ENCODE measurements around the gene GYPC.
"Not testable (repeated sequence)": the region's sequence is repeated elsewhere in the genome, so short reads cannot be mapped to it uniquely, and the experiment has no call there.

GYPC gene

DNA sequence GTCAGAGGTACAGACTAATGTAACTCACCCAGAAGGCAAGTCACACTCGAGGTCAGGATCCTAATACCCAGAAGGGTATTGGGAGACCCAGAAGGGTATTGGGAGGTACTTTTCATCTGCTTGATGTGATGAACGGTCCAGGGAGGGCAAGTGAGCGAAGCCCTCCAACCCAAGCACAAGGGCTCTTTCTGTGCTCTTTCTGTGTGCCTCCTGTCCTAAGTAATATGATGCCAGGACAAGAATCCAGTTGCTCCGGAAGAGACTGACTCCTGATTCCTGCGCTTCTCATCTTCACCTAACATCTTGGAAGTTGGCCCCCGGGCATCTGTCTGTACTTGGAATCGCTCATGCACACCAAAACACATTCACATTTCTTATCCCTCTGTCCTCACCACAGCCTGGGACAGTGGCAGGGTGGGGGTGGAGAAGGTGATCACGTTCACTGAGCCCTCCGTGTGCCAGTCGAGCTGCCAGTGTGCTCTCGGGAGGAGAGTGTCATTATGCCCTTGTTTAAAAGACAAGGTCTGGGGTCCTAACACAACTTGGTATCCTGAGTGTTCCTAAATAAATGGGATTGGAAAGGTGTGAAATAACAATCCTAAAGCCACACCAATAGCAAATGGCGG lies 17.1 kb downstream of the GYPC start:
- DNase-seq: no peak

DNA sequence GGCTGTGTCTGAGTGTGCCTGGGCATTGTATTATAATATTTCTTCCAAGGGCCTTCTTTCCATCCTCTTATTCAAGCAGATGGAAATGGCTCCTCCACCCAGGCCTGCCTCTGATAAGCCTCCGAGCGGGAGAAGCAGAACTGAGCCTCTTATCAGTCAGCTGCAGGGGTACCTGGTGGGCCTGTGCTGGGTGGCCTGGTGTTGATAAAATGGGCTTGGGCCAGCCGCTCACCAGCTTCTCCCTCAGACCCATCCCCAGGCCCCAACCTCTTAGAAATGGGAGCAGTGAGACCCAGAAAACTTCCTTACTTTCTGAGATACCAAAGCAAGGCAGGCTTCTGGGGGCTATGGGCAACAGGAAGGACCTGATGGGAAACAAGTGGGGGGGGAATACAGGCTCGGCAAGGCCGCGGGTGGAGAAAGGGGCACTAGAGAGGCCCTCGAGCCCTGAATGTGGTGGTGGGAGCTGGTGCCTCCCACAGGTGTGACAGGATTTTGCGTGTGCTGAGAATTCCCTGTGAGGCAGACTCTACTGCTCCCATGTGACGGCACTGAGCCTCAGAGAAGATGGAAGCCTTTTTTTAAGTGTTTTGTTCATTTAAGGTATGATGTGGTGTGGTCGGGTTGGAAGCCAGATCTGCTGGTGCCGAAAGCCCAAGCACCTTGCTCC lies 18.3 kb downstream of the GYPC start:
- DNase-seq: no peak

DNA sequence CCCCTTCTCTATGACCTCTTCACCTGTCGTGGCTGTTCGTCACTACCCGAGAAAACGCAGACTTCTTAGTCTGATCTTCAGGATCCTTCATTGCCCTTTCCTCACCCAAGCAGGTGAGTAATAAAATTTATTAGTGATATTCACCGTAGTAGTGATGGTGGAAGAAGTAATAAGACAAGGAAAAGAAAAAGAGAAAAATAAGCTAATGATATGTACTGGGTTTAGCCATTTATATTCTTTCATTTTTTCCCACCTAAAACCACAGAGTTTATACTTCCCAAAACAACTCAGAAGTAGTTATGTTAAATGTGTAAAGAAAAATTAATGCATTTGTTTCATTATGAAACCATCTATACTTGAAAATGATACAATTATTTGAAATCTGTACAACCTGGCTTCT lies 19.7 kb downstream of the GYPC start:
- DNase-seq: no peak

DNA sequence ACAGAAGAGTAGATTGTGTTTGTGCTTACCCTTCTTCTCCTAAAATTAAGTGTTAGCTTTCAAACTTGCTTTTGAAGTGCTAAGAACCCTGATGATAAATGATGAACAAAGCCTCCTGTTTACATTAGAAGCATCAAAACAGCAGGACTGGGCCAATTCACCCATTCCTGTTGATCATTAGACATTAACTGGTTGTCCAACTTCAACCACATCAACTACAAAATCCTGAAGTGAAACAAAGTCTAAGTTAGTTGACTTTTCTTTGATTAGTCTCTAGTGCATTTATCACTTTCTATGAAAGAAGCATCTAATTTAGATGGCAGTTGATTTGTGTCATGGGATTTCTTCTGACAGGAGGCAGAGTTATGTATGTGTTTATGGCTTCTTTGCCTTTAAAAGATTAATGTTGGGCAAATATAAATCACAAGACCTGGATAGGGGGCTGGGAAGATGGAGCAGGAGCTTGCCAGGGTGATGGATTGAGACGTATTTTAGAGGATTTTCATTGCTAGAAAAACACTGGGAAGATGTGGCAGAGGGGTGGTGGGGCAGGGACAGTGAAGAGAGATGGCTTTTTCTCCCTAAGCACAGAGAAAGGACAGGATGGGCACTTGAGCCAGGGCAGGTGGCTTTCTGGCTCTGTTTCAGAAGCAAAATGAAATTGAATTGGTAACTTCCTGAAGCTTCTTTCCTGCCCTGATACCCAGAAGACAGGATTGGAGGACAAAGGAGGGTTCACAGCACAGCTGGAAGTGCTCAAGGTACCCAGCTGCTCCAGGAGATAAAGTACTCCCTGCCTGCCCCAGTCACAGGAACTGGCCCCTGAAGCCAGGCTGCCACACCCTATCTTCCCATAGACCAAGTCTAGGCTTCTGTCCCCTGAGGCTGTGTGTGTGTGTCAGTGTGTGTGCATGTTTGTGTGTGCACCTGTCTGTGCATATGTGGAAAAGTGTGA lies 20.5 kb downstream of the GYPC start:
- no peak for DNase-seq

DNA sequence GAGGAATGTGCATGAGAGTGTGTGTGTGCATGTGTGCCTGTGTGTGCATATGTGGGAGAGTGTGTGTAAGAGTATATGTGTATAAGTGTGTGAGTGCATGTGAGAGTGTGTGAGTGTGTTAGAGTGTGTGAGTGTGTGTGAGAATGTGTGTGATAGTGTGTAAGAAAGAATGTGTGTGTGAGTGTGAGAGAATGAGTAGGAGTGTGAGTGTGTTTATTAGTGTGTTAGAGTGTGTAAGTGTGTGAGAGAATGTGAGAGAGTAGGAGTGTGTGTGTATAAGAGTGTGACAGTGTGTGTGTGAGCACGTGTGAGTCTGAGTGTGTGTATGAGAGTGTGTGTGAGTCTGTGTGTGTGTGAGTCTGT lies 21.2 kb downstream of the GYPC start:
- no peak for DNase-seq

DNA sequence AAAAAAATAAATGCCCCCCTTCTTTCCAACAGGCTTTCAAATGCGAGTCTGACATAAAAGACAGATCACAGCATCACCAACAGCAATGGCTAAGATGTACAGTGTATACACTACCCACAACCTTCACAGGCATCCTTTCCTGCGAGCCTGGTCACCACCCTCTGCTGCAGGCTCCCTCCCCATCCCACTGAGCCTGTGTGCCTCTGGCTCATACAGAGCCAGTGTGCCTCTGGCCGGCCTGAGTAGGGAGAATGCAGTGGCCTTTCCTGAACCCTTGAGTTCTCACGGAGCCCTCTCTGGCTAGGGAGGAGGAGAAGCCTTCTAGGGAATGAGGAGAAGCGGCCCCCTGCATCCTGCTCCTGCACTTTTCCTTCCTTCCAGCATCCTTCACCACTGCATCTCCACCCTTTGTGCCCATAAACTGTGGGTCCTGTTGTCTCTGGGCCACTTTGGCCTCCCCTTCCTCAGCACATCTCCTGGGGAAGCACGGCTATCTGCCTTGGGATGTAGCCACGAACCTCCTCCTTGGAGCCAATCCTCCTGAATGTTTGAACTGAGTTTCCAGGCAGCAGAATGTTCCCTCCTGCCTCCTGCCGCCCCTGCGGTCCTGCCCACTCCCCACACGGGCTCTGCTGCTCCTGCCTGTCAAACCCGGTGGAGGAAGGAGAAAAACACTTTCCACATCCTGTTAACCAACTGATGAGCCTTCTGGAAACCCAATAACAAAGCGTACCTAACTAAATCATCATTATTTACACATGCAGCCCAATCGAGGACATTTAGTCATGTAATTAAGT lies 22.5 kb downstream of the GYPC start:
- DNase-seq: no peak

DNA sequence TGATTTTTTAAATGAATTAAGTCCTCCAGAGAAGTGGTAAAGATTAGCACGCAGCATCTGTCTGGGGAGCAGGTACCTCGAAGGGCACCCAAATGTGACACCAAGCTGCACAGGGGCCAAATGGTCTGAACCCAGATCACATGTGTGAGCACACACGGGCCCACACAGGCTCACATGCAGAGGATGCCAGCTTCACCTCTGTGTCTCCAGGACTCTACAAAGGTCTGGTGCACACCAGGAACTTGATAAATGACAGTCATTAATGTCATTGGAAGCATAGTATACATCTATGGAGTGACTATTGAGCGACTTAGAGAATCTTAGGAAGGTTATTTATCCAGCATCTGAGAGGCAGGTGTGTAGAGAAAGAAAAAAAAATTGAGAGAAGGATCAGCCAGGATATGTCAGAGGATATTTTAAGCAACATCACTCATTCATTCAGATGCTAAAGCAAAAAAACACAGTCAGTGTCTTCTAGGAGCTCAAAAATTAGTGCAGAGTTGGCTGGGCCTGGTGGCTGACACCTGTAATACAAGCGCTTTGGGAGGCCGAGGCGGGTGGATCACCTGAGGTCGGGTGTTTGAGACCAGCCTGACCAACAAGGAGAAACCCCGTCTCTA lies 23.2 kb downstream of the GYPC start:
- no peak for DNase-seq

DNA sequence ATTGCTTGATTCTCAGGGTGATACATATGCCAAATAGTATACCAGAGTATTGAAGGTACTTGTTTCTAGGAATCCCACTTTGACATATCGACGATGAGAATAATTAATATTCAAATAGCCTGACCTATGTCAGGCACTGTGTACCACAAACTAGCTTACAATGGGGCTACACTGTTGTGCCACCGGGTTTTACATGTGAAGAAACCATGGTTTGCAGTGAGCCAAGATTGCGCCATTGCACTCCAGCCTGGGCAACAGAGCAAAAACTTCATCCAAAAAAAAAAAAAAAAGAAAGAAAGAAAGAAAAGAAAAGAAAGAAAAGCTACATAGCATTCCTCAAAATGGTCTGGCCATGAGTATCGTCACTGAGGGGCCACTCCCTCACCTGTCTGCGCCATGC lies 25.5 kb downstream of the GYPC start:
- no peak for DNase-seq

DNA sequence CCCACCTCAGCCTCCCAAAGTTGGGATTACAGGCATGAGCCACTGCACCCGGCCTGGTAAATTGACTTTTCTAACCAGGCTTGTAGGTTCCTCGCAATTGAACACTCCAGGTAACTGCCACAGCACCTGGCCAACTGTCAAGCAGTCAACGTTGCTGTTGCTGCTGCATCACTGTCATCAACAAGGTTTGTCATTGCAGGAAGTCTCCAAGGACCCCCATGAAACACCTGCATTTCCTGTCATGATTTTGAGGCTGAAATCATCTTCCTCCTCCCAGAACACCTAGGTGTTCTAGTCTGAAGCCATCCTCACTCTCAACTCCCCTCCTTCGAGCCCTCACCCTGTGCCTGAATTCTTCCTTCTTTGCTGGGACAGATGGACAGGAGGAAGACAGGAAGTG lies 29.7 kb downstream of the GYPC start:
- DNase-seq: no peak

DNA sequence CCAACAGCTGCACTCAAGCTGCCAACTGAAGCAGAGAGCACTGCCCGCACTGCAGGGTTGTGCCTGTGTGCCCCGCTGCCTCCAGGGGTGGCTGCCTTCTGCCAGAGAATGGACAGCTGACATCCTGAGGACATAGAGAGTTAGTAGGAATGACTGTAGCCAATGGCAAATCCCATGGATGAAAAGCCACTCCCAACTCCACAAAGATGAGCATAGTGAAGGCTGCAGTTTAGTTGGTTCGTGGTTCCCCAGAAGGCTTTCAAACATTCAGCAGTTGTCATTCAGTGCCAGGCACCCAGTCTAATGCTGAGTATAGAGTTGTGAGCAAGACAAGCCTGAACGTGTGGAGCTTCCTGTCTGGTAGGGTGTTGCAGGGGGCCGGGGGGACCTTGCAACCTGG lies 30.3 kb downstream of the GYPC start:
- DNase-seq: no peak

DNA sequence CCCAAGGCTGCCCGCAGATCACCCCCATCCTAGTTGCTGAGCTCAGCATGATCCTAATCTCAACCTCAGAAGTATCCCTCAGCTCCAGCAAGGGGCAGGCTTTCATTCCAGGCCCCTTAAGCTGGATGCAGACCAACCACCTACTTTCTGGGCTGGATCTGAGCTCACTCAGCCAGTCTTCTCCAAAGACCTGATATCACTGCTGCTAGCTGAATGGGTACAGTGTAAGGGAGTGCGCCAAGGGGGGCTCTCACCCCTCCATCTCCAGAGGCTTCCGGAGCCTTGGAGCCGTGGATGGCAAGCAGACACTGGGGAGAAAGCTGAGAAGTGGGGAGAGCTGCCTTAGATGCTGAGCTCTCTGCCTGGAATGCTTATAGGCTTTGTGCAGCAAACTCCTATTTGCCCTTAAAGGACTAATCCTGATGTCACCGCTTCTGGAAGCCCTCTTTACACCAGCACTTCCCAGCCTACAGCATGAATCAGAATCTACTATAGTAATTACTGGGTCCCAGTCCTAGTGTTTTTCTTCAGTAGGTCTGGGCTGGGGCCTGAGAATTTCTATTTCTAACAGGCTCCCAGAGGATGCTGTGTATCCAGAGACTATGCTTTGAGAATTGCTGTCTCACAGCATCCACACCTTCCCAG lies 31.0 kb downstream of the GYPC start:
- DNase-seq: no peak

DNA sequence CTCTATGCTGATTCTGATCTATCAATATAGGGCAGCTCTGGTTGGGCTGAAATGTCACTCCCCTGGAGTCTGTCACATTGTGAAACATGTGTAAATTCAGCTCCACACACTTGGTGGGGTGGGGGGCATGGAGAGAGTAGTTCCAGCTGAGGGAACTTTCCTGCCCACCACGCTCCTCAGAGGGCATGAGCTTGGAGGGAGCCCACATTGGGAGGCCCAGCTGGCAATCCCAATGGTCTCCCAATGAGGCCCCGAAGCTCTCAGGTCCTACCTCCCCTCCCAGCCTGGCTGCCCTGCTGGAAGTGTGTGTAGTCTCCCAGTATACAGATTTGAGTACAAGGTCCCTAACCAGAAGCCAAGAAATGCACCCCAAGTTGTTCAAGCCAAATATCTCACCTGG lies 31.5 kb downstream of the GYPC start:
- no peak for DNase-seq

DNA sequence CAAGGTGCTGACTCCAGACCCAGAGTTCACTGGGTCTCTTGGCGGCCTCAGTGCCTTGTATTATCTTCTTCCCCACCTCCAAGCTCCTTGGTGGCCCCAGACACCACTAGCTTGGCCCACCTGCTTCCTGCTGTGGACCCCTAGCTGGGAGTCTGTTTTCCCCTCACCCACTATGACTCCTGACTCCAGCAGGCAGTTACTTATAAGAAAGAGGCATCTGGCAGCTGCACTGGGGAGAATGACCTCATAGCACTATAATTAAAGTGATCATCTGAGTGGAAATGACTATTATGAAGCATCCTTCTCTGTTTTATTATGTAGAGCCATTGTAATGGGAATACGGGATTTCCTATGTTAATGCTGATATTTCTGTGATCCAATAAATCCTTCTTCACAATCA lies 32.6 kb downstream of the GYPC start:
- not testable (repeated sequence) for DNase-seq

DNA sequence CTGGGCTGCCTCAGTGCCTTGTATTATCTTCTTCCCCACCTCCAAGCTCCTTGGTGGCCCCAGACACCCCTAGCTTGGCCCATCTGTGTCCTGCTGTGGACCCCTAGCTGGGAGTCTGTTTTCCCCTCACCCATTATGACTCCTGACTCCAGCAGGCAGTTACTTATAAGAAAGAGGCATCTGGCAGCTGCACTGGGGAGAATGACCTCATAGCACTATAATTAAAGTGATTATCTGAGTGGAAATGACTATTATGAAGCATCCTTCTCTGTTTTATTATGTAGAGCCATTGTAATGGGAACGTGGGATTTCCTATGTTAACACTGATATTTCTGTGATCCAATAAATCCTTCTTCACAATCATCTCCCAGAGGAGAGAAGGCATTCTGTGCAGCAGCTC lies 36.3 kb downstream of the GYPC start:
- not testable (repeated sequence) for DNase-seq

DNA sequence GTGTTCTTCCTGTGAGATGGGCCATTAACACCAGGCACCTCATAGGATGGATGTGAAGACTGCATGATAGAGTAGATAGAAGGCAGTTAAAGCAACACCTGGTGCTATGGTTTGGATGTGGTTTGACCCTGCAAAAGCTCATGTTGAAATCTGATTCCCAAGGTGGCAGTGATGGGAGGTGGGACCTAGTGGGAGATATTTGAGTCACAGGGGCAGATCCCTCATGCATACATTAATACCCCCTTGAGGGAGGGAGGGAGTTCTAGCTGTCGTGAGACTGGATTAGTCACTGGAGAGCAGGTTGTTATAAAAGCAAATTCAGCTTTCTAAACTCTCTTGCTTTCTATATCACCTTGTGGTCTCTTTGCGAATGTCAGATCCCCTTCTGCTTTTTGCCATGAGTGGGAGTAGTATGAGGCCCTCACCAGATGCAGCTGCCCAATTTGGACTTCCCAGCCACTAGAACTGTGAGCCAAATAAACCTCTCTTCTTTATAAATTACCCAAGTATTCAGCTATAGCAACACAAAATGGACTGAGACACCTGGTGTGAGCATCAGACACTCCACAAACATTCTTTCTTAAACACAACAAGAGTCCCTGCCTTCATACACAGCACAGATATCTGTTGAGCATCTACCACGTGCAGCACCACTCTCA lies 37.1 kb downstream of the GYPC start:
- not testable (repeated sequence) for DNase-seq

DNA sequence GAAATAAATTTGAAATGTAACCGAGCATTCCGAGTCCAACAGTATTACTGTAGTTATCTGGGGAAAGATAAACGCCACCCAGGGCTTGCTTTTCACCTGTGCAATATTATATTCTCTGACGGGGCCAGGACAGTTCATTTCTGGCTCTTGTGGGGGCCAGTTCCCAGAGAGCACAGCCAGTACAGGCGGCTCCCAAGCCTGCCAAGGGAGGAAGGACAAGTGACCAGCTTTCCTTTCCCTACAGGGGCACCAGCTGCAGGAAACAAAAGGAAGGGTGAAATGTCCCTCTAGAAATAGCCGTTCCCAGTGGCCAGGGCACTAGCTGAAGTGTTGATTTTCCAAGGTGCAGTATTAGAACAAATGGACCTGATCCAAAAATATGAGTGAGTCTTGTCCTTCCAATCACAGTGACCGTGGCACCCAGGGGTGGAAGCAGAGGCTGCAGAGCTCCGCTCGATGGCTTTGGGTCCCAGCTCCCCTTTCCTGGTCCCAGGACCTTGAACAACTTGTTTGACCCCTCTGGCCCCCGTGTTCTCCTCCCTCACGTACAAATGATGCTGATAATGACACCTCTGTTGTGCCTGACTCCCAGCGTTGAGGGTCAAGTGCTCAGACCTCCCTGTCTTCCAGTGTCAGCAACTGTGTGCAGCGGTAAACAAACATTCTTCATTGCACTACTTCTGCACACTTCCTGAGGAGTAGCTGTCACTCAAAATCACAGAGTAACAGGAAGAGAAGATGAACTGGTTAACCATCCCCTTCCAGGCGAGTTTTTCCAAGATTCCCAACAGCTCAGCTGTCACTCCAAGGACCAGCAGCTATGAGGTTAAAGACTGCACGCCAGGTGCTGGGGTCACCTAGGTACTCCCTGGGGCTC lies 40.9 kb downstream of the GYPC start:
- DNase-seq: no peak

DNA sequence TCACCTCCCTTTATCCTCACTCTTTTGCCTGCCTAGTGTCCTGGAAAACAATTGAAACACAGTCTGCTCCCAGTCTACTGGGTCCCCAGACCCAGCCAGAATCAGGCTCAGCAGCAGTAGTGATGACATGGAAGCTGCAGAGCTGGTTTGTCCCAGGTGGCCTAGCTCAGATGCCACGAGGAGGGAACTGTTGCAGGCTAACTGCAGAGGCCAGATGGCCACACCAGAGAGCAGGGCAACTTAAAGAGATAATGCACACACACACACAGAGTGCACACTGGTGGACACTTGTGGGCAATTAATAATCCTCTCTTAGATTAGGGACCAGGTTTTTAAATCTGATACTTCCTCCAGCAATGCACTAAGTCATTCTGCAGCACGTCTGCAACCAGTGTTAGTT lies 42.4 kb downstream of the GYPC start:
- no peak for DNase-seq

DNA sequence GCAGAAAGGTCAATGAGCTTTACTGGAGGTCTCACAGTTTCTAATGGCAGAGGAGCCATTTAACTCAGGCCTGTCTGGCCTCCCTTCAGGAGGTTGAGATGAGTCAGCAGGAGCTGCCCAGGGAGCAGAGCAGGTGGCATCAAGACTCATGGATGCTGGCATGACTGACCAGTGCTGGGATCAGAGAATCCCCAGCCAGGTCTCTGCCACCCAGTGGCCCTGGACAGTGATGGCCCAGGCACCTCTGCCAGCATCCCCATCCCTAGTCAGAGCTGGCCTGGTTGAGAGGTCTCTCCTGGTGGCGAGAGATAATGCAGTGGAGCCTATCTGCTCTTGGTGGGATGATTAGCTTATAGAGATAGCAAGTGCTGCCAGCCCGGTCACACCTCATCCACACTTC lies 43.1 kb downstream of the GYPC start:
- no peak for DNase-seq

DNA sequence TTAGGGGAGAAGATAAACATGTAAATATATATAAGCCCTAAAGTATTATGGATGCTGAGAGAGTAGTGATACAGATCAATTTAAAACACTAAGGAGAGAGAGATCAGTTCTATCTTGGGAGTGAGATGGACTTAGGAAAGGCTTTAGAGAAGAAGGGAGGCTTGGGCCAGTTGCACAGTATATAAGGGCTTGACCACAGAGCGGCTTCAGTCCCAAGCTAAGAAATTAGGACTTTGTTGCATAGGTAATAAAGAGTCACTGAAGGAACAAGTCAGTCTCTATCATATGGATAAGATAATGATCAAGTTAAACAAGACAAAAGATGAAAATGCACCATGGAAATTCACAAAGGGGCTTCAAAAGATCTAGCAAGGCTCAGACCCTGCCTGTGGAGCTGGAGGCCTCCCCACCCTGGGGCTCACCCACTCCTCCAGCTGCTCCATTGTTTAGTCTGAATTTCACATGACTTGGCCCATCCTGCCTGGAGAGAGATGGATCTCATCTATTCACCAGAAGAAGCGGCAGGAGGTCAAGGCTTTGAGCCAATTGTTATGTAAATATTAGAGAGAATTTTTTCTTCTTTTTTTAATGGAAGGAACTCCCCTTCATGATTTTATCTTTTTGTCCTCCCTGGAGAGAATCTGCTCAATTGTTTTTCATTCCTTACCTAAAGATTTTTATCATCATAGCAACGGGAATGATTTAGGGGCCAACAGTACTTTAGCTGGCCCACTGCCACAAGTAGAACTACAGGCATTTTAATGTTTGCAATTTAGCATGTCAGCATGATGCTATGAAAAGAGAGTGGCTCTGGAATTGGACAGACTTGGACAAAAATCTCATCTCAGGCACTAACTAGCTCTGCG lies 44.0 kb downstream of the GYPC start:
- DNase-seq: no peak

DNA sequence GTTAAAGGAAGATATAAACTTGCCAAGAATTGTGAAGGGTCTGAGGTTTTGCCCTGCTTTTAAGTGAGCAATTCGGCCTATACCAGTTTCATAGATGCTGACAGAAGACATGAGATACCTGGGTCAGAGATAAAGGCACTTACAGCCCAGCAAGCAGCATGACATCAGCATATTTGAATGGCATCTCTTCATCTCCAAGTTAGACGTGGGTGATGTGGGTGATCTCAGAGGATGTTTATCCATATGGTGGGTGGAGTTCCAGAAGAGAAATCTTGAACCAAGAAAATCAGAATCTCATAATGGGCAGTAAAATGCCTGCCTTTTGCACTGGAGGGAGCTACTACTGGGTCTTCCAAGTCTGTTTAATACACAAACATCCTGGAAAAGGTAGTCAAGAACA lies 44.7 kb downstream of the GYPC start:
- no peak for DNase-seq

All from activated CD4-positive, alpha-beta T cell treated with anti-CD3 and anti-CD28 coated beads, Interleukin-2, amount 50 U/mL, for 1 hour (primary cell).